HG03378 (cell line): ENCODE measurements around the gene PLXNA1.

ENCODE experiments used
- ATAC-seq: cut with Tn5 transposase; IDR thresholded peaks from one replicate; pipeline ENCODE4 v1.9.1; 2021; ENCODE audit warnings: mild to moderate bottlenecking, moderate library complexity; ENCODE audit not compliant: unreplicated experiment

Gene PLXNA1

DNA sequence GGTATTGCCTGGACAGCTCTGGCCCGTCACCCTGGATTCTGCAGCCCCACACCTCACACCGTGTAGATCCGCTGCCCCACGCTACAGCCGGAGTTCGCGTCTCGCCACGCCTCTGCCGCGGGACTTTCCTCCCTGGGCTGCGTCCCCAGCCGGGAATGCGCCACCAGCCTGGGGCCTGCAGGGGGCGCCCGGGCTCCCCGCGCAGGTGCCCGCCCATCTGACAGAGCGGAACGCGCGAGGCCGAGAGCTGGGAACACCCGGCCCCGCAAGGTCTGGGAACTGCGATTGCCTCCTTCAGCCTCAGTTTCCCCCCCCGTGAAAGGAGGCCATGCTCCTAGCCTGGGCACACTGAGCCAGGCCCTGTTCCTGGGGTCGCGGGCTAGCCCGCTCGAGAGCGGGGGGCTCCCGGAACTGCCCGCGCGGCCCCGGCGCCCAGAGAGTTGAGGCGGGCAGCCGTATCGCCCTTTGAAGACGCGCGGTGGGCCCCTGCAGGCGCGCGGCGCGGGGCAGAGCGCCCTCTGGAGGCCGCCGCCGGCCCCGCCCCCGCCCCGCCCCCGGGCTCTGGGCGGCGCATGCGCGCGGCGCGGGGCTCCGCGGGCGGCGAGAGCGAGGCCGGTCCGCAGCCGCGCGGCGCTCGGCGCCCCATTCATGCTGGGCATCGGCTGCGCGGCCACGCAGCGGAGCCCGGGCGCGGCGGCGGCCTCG, at the start of gene PLXNA1:
PLXNA1 (plus strand) TSS at position 645 of the 705 bp plus-strand sequence. CDS start 5,479 bp downstream, outside the sequence.
- peak; percentile 36 for ATAC-seq

DNA sequence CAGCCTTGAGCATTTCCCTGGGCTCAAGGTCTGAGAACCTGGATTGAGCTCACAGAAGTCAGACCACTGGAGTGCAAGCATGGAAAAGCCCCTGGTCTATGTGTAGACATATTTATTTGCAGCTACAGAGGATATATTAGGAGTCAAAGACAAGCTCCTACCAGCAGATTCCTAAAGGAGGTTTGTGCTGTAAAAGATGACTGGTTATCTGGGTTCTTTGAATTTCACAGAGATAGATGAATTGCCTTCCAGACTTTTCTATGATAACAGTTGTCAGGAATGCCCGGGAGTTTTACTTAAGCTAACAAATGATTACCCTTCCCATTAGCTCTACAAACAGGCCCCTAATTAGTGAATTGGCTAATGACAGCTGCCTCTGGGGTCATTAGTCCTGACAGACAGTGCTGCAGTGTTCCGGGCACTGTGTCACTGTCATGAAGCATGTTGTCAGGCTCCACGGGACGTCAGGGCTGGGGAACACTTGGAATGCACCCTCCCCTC, 48.8 kb upstream of the PLXNA1 start:
- no peak for ATAC-seq

DNA sequence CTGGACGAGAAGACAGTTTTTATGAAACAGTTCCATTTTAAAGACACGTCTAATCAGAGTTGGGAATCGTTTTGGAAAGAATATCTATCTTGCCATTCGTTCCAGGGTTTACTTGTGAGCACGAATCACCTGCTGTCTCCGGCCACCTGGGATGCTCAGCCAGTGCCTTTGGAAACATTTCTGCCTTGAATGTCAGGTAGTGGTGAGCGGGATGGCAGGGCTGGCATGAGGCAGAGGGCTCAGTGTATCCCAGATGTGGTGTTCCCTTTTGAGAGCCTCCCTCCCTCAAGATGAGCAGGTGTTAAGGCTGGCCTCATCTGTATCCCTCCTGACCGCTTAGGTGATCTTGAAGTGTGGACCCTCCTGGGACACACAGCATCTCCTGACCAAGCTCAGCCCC, 47.9 kb upstream of the PLXNA1 start:
- ATAC-seq = no peak

DNA sequence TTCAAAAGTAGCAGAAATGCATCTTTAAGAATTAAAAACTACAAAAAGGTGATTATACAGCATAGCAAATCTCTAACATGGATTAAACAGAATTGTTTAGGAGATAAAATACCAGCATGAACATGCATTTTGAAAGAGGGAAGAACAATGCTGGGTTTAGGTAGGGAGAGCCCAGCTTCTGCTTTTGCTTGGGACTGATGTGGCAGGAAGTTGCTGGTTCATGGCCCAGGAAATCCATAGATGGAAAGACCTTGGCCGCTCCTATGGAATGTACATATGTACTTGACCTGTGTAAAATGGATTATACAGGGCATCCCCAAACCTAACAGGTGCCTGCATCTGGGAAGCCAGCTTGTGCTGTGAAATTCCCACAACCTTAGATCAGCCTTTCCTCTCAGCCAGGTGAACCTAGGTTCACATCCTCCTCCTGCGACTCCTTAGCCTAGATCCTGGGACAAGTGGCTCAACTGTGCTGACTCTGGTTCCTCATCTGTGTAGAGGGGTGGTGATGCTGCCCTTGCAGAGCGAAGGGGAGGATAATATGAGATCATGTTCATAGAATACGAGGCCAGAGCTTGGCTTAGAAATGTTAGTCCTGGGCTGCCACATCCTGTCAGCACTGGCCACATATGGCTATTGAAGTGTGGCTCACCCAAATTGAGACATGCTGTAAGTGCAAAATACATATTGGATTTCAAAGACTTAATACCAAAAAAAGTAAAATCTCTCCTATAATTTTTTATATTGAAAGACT, 47.0 kb upstream of the PLXNA1 start:
- ATAC-seq = no peak

DNA sequence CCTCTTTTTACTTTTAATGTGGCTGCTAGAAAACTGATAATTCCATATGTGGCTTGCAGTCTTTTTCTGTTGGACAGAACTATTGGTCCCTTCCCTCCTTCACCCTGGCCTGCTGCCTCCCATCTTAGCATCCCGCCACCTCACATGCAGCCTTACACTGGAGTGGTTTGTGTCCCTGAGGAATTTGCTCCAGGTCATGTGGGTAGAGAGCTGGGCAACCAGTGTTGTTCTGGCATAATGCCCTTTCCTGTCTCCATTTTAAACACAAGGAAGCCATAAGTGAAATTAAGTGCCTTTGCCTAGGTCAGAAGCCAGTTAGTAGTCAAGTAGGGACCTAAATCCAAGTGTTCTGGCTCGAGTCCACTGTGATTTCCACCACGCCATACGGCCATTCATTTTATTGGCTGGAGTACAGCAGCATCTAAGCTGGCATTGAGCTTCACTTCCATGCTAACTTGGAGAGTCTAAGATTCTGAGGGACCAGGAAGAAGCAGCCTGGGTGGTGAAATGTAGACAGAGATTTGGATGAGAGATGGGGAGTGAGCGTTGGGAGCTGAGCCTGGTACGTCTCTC, 46.0 kb upstream of the PLXNA1 start:
- no peak for ATAC-seq

DNA sequence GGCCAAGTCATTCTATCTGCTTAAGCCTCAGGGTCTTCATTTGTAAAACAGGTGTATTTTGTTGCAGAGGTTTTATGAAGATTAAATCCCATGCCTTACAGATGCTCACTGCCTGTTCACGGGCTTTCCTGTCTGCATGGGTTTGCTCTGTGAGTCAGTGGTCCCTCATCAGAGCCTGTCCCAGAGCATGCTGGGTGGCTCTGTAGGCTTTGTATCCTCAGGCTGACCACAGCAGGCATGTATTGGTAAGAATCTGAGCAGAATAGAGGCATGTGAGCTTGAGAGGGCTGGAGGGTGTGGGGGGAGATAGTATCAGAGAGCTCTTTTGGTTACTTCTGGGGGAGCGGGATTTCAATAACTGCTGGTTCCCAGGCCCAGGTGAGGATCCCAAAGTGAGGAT, 45.4 kb upstream of the PLXNA1 start:
- no peak for ATAC-seq

DNA sequence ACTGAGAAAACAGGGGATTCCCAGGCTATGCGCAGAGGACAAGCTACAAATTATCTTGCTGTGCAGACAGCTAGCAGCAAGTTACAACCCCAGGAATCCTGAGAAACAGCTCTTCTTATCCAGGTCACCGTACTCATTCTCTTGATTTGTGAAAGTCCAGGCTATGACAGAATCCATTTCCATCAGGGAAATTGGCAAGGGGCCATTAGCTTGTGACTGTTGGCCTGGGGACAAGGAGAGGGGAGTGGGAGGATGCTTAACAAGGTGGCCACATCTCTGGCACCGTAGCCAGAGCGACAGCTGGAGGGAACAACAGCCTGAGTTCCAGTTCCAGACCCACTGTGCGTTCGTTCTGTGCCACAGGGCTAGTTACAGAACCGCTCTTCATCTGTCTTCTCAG, 44.9 kb upstream of the PLXNA1 start:
- no peak for ATAC-seq

DNA sequence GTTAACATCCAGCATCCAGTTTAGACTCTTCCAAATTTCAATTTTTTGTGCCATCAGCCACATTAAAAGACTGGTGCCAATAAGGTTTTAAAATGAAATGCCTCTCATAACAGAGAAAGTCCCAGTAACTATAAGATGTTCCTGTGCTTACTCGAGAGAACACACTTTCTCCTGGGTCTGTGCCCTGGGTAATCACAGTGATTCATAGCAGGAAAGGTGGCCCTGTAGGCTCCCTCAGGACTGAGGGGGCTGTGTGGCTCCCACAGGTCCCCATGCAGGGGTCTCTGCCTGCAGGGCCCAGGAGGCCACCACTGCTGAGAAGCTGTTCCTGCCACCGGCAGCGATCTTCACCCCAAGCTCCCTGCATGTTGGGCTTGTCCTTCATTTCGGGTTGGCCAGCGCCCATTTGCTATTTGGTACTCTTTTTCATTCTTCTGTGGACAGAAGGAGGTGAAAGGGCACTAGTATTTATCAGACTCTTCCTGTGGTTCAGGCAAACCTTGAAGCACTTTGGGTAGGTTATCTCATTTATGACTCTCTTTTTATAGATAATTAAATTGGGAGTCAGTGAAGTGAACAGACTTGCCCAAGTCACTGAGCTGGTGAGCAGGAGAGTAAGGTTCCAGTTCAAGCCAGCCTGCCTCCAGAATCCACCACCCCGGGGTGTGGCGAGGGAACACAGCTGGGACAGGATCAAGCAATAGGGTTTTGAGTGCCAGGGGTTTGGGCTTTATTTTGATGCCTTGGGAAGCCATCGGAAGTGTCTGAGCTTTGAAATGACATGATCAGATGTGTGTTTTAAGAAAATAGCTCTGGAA, 44.2 kb upstream of the PLXNA1 start:
- ATAC-seq = no peak

DNA sequence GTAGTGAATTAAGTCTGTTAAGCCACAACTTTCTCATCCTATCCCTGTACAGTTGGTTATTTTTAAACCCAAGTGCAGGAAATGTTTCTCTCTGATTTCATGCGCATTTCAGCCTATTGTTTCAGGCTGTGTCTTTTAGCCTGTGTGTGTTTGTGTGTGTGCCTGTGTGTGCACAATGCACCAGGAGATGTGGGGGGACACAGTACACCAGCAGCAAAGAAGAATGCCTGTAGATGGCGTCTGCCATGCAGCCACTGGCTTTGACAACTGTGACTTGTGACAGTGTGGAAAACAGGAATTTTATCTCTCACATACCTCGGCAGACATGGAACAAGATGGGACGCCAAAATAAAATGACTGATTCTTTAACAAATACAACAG, 43.6 kb upstream of the PLXNA1 start:
- no peak for ATAC-seq

DNA sequence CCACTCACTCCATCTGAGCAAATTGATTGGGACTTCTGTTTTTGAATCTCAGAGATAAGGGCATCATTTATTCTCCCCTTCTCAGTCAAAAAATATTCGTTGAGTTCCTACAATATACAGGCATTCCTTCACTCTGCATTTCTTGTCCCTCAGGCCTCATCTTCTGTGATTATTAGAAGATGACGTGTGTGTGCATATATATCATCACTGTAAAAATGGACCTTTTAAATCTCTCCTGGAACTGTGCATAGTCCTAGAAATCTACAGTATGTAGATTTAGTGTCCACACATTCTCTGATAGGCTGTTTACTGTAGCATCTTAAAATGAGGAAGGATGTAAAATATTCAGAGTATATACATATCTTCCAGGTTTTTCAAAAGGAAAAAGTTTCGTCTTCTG, 43.2 kb upstream of the PLXNA1 start:
- no peak for ATAC-seq

DNA sequence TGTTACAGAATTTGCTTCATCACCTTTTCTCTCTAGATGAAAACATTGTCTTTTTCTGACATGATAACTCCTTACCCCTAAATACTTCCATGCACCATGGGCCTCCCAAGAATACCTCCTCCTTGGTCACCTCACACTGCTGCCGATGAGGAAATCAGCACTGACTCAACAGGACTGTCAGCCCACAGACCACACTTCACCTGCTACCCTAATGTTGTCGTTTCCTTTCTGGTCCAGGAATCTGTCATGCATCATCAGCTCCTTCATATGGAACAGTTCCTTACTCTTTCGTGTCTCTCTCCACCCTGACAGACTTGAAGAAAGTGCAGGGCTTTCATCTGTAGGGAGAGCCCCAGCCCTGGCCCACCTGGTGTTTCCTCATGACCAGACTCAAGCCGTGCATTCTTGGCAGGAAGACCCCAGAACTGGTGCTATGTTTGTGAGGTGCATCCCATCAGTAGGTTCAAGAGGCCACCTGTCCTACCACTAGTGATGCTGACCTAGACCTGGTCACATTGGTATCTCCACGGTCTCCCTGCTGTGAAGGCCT, 41.1 kb upstream of the PLXNA1 start:
- no peak for ATAC-seq

DNA sequence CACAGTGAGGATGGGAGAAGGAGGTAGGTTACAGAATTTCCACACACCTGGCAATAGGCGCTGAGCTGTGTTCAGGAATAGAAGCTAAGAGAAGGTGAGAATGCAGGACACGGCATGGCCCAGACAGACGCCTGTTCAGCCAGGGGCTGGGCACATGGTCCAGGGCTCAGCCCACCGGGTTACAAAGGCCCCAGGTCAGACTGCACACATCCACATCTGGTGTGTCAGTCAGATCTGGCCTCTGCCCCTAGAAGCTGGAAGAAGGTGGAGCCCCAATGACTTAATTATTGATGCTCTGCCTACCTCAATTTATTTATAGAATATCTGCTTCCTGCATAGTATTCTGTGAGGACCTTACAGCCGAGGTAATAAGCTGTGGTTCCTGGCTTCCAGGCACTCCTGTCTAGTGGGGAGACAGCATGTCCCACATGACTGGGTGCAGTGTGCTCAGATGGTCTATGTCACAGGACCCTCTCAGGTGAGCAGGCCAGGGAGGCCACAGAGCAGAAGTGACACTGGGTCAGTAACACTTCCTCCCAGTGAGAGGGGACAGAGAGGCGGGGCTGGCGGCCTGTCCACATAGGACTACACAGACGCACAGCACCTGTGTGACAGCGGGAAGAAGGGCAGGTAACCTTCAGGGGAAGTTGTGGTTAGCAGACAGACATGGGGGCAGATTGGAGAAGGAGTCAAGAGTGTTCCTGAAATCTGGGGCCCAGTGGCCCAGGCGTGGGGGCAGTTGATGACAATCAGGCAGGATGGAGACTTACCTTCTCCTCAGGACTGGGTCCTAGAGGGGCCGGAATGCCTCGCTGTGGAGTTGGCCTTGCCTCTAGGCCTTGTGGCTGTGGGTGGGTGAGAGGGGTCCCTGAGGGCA, 38.6 kb upstream of the PLXNA1 start:
- no peak for ATAC-seq

DNA sequence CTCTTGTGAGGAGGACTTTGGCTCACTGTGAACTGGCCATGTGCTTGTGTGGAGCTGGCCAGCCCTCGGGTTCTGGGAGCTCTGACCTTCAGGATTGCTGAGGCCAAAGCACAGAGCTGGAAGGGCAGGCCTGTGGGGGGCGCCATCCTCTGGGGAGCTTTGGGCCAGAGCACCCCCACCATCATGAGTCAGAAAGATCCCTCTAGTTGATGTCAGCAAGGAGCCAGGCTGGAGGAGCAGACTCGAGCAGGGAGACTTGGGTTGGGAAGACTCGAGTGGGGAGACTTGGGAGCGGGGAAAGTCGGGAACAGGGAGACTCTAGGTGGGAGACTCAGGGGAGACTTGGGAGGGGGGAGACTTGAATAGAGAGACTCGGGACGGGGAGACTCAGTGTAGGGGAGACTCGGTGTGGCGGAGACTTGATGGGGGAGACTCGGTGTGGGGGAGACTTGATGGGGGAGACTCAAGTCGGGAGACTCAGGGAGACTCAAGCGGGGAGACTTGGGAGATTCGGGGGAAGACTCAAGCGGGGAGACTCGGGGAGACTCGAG, 37.7 kb upstream of the PLXNA1 start:
- no peak for ATAC-seq

DNA sequence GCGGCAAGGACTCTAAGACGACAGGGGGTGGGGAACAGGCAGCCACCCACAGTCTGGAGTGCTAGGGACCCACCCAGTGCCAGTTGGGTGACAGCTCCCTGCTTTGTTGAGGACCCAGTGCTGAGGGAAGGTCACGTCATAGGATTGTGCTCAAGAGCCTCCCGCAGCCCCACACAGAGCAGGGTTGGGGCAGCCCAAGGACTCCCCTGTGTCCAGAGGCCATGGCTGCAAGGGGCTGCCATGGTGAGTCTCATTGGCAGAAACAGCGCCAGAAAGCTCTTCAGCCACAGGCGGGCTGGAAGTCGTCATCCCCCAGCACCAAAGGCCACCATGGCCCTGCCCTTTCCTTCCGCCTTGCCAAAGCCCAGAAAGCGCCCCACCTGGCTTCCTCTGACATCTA, 37.0 kb upstream of the PLXNA1 start:
- no peak for ATAC-seq

DNA sequence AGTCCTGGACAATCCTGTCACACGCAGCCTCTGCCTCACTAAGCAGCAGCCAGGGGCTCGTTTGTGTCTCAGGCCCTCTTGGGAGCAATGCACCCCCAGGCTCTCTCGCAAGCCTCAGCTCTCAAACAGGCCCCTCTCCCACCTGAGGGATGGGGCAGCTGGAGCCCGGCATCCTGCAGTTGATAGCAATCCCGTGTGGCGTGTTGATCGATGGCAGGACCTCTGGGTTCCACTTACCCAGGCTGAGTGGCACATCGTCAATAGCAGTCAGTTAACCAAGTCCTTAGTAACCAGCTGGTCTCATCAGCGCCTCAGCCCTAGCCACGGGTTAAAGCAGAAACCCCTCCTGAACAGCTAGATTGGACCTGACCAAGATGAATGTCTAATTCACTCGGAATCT, 36.5 kb upstream of the PLXNA1 start:
- no peak for ATAC-seq

DNA sequence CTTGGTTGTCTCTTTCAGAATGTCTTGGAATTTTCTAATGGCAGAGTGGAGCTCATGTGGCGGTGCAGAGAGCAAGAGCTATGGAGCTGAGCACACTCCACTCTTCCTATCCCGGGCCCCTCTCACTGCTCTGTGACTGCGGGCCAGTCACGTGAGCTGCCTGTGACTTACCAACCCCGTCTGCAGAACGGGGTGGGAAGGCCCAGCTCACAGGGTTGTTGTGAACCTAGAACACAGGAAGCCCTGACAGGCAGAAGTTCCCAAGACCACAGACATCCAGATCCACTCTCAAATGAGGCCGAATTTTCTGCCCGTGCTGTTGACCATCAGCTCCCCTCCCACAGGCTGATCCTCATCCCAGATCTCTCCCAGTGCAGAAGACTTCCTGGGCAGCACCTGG, 35.5 kb upstream of the PLXNA1 start:
- no peak for ATAC-seq

DNA sequence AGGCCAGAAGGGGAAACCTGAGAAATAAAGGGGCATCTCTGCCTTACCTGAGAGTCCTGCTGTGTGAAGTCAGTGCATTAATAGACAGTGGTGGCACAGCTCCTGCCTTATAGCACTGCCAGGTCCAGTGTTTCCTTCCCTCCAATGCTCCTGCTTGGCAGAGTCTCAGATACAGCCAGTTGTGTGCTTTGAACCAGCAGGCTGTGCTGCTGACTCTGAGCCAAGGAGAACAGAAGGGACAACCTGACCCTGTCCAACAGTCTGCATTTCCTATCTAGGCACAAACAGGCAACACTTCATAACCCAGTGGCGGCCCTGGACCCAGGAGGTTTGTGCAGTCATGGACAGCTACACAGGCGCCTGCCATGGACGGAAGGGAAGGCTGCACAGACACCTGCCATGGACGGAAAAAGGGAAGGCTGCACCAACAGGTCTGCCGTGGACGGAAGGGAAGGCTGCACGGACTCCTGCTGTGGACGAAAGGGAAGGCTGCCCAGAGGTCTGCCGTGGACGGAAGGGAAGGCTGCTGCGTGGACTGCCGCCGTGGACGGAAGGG, 33.9 kb upstream of the PLXNA1 start:
- ATAC-seq = no peak

DNA sequence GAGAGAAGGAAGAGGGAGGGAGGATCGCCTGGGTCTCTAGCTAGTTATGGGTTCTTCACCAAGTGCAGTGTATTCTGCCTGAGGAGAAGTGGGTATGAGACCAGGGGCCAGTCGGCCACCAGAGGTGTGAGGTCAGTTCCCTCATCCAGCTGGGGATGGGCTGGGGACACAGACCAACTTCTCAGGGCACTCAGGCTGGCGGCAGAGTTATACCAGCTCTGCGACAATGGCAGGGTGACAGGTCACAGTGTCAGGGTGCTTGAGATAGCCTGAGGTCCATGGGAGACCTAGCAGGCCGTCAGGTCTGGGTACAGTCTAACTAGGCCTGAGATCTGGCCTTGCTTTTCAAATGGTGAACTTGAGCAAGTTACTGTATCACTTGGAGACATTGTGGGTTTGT, 31.4 kb upstream of the PLXNA1 start:
- ATAC-seq = no peak

DNA sequence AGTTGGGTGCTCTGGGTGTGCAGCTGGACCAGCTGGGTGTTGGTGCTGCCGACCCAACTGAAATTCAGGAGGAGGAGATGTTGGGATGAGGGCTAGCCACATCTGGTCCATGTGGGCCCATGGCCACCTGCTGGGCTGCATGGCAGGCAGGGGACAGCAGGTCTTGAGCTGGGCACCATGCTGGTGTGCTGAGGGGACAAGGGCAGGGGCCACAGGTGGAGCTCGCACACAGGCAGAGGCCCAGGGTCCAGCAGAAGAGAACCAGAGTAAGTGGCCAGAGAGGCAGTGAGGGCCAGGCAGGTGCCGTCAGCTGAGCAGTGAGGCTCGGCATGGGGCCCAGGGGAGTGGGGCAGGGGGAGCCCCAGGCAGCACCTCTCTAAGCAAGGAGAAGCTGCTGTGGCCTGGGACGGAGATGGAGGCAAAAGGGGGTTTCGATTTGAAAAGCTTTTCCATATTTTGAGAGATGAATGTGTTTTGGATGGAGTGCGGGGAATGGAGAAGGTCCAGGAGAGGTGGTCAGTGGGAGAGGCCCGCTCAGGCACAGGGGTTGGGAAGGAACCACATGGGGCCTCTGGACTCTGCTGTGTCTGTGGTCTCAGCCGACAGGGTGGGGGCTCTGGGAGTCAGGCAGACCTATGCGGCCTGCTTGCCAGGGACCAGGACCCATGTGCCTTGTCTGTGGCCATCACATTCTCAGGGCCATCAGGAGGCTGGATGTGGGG, 30.5 kb upstream of the PLXNA1 start:
- ATAC-seq = no peak
